NCI-H82 treated with DMSO at 0.1 percent for 48 hours (cell line): ENCODE results near the gene FOXO1.

Experiments
- DNase-seq: peaks from one replicate; lab custom pipeline; 2025; ENCODE audit not compliant: unreplicated experiment; lab: John Stamatoyannopoulos, UW

FOXO1 gene

GRCh38 chr13:40640202-40640601, 26.2 kb downstream of the FOXO1 start:
- no peak for DNase-seq

GRCh38 chr13:40639221-40639681, 27.2 kb downstream of the FOXO1 start:
- no peak for DNase-seq

DNA sequence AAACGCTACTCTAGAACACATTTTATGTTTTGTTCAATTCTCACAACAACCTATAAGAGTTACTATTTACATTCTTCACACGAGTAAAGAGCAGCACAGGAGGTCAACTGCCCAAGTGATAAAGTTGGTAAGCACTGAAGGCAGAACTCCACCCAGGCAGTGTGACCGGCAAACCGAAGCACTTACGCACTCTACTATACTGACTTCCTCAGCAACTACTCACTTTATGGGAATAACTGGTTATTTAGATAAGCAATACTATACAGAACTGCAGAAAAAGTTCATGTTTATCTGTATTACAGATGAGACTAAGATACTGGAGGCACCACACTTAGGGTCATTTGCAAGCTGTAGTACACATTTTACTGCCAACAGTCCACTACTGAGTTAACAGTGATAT, 28.8 kb downstream of the FOXO1 start:
- DNase-seq, result no peak

DNA sequence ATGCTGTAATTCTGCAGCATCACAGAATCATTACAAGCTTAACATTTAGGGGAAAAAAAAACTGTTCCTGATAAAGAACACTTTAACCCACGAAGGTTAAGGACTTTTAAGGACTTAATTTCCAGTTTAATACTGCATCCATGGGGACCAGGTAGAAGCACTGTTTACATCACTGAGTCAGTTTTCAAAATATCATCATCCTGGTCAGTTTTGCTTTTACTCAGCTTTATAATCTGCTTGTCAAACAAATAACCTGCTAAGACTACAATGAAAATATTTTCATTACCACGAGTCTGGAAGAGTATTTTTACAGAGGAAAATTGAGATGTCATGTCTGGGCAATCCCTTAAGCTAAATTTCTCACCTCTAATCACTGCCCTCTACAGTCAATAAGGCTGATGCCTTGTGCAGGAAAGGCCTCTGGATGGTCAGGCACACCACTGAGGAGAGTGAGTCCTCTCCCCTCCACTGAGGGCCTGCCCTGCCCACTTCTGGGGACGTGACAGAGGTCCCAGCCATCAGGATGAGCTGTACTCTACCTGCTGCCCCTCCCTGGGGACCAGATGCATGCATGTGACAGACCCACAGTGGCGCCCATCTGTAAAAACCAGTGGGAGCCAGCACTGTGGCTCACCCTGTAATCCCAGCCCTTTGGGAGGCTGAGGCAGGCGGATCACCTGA, 31.0 kb downstream of the FOXO1 start:
- no peak for DNase-seq

- no peak for DNase-seq
Observed at GRCh38 chr13:40632915-40633314, 33.5 kb downstream of the FOXO1 start.

DNA sequence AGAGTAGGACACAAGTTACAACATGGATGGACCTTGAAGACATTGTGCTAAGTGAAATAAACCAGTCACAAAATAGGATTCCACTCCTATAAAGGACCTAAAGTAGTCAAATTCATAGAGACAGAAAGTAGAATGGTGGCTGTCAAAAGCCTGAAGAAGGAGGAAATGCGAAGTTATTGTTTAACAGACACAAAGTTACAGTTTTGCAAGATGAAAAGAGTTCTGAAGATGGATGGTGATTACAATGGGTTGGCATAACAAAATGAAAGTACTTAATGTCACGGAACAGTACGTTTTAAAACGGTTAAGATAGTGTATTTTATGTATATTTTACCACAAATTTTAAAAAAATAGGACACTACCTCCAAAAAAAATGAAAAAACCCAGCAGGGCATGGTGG, 34.8 kb downstream of the FOXO1 start:
- DNase-seq, result no peak

DNA sequence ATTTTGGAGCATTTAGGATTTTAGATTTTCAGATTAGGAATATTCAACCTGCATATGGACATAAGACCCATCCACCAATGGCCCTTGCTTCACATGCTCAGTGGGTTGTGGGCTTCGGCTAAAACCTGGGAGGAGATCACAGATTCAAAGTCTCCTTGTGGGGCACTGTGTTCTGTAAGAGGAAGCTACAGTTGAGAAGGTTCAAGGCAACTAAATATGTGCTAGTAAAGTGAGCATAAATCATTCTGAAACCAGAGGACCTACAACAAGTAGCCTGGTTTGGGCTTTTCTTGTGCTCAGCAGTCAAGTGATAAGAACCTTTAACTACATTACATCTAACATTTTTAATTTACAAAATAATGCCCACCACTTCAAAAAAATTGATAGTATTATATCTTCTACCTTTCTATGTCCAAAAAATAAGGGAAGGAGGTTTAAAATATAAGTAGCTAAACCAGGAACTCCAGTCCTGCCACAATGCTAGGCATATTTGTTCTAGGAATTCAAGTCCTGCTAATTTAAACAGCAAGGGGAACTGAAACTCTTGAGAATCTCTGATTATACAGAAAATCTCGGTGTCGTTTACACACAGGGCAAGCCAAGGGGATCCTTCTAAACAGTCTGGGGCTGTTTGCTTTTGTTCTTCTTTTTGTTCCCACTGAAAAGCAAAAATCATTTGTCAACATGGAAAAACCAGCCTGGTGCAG, 36.6 kb downstream of the FOXO1 start:
- no peak for DNase-seq

GRCh38 chr13:40626977-40627376, 39.5 kb downstream of the FOXO1 start:
- no peak for DNase-seq

GRCh38 chr13:40626561-40626960, 39.9 kb downstream of the FOXO1 start:
- DNase-seq, result no peak

- no peak for DNase-seq
Observed at GRCh38 chr13:40624986-40625385, 41.5 kb downstream of the FOXO1 start.

DNA sequence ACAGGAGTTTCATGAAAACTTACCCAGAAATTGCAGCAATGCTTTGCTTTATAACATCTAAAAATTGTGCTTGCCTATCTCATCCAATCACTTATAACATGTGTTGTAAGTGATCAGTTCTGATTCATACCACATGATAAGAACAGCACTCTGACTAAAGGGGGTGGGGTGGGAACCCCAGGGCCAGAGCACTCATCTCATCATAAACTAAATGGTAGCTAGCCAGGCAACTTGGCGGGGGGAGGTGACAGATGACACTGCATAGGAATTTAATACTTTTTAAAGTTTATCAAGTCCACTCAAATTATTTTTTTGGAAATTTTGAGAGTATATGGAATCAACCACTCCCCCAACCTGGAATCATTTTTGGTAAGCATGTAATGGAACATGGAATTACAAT, 42.1 kb downstream of the FOXO1 start:
- no peak for DNase-seq

DNA sequence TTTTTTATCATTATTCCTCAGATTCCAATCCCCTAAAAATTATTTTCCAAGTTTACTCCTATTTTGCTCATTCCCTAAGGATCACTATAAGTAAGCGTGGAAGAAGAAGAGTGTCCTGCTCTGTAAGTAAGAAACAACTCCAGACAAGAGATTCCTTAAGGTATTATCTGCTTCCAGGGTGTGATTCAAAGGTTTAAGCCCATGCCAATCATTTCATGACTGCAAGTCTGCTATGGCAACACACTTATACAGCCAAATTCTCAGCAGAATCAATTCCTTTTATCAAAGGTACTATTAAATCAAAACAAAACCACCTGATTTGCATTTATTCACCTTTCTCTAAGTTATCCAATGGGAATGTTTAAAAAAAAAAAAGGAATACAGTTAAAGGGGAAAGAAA, 43.7 kb downstream of the FOXO1 start:
- DNase-seq, result no peak

DNA sequence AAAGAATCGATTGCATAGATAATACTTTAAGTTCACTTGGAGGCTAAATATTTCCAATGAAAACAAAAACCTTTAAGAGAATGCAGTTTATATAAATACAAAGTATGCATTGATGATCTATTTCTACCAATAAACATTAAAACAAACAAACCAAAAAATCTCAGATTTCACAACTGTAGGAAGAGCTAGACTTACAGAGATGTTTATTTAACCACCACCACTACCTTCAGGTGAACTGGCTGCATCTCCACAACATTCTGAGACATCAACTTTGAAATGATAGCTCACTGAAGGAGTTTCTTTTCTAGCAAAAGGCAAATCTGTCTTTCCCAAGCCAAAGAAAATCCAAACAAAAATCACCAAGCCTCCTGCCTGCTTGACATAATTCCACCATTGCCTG, 44.2 kb downstream of the FOXO1 start:
- DNase-seq, result no peak

DNA sequence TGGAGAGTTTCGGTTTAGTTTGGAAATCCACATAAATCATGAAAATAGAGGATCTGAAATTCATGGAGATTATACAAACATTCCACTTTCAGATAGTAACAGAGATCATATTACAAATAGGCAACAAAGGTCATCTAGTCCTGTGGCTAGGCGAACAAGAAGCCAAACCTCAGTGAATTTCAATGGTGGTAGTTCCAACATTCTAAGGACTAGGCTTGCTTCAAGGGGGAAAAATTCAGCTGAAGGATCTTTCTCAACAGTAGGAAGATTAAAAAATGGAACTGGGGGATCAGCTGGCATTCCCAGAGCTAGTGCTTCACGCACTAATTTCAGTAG, 47.0 kb downstream of the FOXO1 start:
- DNase-seq, result no peak

DNA sequence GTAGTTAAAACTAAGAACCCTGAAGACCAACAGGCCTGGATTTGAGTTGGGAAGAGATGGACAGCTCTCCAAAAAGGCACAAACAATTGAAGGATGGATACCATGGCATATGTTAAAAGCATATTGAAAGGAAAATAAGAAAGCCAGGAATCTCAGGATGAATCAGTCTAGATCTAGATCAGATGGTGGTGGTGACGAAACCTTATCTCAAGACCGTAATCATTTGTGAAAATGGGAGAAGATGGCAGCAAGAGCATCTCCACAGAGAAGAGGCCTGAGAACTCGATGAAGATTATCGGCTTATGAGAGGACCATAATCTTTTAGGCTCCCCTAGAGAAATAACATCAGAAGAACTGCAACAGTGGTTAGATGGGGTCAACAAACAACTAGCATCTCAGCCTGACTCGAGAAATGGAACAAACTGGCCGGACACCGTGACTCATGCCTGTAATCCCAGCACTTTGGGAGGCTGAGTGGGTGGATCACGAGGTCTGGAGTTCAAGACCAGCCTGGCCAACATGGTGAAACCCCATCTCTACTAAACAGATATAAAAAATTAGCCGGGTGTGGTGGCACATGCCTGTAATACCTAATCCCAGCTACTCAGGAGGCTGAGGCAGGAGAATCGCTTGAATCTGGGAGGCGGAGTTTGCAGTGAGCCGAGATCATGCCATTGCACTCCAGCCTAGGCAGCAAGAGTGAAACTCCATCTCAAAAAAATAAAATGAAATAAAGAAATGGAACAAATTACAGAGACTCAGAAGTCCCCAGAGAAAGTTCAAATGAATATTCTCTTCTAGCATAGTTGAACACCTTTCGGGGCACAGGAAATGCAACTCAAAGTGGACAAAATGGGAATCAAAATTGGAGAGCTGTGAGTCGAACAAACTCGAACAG, 47.6 kb downstream of the FOXO1 start:
- DNase-seq, result no peak

GRCh38 chr13:40617801-40618356, 48.6 kb downstream of the FOXO1 start:
- DNase-seq, result no peak

GRCh38 chr13:40615619-40616018, 50.8 kb downstream of the FOXO1 start:
- DNase-seq, result no peak

DNA sequence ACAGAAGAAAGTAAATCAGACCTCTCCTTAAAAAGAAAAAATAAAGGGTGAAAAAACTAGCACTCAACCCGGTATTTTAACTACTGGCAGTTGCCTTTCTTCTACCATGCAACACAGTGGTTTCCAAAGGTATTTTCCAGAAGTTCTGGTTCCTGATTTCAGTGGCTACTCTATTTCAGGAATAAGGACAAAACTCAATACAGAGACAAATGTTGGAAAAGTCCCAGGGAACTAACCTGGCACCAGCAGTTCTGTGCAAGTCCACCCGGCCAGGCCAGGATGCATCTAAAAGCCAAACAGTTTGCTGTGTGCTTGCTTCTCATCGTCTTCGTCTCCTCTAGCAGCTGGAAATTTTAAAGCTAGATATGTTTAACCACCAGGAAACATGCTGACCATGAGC, 52.5 kb downstream of the FOXO1 start:
- no peak for DNase-seq

- DNase-seq, result no peak
Observed at GRCh38 chr13:40613192-40613818, 53.1 kb downstream of the FOXO1 start.

GRCh38 chr13:40612041-40612440, 54.4 kb downstream of the FOXO1 start:
- DNase-seq, result no peak

- DNase-seq, result no peak
Observed at GRCh38 chr13:40611635-40612034, 54.8 kb downstream of the FOXO1 start.
